ENCODE results near the gene C19orf18.
A peak's percentile ranks its signal among the peaks of the same experiment; 100 is the strongest.
"Not testable (repeated sequence)": the region's sequence is repeated elsewhere in the genome, so short reads cannot be mapped to it uniquely, and the experiment has no call there.

C19orf18 gene

GRCh38 chr19:57974434-57974833 lies at the start of gene C19orf18:
Gene C19orf18 (minus strand): TSS chr19:57974534. CDS start chr19:57974432, 102 bp downstream.
- no peak for DNase-seq

DNA sequence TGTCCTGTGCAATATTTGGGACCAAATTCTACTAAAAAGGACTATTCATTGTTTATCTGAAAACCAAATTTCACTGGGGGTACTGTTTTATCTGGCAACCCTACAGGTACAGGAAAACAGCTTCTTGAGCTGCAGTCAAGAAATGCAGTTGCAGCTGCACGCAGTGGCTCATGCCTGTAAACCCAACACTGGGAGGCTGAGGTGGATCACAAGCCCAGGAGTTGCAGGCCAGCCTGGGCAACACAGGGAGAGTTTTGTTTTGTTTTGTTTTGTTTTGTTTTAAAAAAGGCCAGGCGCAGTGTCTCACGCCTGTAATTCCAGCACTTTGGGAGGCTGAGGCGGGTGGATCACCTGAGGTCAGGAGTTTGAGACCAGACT lies 47.9 kb upstream of the C19orf18 start:
- DNase-seq, result no peak

DNA sequence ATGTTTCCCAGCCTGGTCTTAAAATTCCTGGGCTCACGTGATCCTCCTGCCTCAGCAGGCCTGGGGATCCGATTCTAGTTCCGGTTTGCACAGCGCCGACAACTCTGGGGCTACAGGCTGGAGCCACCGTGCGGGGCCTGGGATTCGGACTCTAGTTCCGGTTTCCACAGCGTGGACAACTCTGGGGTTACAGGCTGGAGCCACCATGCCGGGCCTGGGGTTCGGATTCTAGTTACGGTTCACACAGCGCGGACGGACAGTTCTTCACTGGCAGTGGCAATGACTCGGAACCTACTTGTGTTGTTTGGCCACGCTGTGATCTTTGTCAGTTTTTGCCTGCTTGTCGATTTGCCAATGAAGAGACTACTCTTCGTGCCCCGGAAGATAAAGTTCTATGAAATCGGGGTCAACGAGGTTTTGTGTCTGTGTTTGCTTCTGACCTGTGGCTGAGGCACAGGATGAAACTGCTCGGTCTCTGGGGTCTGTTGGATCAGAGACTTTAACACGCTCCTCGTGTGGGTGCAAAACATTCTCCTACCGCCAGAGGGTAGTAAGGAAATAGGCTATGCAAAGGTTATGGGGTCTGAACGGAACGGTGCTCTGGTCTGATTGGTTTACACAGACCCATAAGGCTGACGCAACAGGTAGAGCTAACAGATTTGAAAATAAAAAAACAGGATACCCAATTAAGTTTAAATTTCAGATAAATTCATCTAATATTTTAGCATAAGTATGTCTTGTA lies 47.4 kb upstream of the C19orf18 start:
- DNase-seq, result peak; percentile 50

DNA sequence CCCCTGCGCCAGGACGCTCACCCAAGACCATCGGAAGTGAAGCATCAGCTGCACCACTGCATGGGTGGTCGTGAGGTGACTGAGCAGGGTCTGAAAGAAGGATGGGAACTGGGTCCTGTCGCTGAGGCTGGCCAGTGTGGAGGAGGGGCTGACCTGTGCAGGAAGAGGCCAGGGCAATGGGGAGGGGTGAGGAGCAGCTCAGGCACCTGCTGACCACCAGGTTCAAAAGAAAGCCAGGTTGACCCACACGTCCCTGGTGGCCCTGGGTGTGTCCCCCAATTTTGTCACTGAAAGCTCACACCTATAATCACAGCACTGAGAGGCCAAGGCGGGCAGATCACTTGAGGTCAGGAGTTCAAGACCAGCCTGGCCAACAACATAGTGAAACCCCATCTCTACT lies 45.8 kb upstream of the C19orf18 start:
- no peak for DNase-seq

DNA sequence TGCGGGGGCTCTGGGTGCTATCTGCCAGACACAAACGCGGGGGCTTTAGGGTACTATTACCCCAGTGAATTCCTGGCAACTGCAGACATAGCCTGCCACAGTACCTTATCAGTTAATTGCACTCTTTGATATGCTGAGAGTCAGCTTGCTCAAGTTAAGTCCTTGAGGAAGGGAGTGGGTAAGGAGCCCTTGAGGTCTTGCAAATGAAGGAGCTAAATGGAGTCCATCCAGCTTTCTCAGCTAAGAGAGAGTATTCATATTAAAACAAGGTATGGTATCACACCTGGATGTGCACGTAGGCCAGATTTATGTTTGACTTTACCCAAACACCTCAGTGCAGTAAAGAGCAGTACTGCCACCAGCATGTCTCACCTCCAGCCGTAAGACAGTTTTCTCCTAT lies 39.8 kb upstream of the C19orf18 start:
- DNase-seq, result no peak

- no peak for DNase-seq
Measured at GRCh38 chr19:58010507-58010906, 36.2 kb upstream of the C19orf18 start.

DNA sequence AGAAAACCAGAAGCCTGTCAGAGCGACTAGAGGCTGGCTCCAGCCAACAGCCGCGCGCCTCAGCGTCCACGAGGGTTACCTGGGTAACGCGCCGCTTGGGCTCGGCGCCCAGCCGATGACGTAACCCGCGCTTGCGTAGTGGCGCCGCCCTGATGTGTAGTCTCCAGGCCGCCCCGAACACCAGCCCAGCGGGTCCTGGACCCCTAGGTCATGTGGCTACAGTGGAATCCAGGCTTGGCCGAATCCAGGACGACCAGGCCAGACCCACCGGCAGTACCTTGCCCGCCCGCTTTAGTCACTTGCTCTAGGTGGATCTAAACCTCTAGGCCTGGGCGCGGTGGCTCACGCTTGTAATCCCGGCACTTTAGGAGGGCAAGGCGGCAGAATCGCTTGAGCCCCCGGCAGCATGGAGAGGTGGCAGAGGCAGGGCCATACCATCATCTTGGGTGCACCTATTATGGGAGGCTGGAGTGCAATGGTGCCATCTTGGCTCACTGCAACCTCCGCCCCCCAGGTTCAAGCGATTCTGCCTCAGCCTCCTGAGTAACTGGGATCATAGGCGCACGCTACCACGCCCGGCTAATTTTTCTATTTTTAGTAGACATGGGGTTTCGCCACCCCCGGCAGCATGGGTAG lies 35.5 kb upstream of the C19orf18 start:
- DNase-seq, result peak; percentile 73

DNA sequence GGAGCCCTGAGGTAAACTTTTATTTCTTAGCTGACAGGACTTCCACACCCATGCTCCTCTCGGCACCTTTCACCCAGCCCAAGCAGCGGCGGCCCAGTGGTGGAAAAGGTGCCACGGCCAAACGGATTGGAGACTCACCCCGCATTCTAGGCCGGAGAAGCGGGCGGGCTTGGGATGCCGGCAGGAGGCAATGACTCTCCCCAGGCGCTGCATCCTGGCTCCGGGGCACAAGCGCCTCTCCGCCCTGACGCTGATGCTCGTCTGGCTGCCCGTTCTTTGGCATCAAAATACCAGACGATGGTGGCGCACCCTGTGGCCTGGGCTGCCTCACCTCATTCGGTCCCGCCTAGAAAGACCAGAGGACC lies 34.9 kb upstream of the C19orf18 start:
- no peak for DNase-seq

GRCh38 chr19:58008877-58009276 lies 34.5 kb upstream of the C19orf18 start:
- DNase-seq, result not testable (repeated sequence)

- no peak for DNase-seq
Measured at GRCh38 chr19:58007285-58007684, 33.0 kb upstream of the C19orf18 start.

- DNase-seq, result no peak
Measured at GRCh38 chr19:58003174-58003828, 29.0 kb upstream of the C19orf18 start.

DNA sequence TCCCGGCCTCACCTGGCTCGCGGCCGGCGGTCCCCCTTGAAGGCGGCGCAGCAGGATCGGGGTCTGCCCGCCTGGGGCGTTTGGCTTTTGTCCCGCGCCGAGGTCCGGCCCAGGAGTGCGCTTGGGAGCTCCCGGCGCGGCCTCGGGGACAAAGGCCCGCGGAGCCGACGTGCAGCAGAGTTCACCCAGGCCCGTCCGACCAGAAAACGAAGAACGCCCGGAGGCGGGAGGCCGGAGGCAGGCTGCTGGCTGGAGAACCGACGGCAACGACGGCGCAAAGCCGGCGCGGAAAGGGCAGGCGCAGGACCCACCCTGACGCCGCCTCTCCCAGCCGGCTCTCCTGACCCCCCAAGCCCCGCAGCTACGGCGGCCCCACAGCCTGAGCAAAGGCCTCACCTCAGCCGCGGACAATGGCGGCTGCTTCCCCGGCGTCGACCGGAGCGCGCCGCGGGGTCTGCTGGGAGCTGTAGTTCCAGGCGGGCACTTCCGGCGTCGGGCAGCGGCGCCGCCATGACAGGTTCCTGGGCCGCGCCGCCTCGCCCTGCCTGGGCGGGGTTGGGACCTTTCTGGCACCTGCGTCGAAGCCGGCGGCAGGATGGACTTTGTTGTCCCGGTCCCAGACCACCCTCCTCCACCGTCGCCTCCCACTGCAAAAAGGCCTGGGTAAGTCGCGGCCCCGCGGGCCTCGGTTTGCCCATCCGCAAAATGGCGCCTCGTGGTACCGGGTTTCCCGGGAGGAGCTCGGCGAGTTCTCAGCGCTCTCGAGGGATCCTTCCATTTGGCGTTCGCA lies 28.2 kb upstream of the C19orf18 start, which contains the start of gene ZNF606:
Gene ZNF606, minus strand, starts transcription at position 437 of the 790 bp plus-strand sequence. CDS start 1,501 bp downstream, outside the sequence.
- DNase-seq, result peak; percentile 86

DNA sequence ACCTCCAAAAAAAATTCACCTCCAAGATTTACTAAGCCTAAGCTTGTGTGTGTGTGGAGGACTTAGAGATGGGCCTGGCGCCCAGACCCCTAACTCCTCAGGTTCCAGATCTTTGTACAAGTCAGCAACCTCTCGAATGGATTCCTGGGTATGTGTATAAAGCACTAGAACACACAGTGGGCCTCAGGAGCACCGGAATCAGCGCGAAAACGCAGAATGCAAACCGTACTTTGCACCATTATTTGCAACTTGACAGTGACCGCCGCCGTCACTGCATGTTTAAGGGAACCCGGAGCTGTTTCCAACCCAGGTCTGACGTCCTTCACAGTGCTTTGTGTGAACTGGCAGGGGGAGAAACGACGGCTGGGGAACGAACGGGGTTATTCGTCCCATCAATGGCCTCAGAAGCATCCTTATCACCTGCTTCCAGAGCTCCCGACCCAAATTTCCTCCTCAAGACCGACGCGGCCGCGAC lies 27.6 kb upstream of the C19orf18 start:
- DNase-seq, result peak; percentile 28

DNA sequence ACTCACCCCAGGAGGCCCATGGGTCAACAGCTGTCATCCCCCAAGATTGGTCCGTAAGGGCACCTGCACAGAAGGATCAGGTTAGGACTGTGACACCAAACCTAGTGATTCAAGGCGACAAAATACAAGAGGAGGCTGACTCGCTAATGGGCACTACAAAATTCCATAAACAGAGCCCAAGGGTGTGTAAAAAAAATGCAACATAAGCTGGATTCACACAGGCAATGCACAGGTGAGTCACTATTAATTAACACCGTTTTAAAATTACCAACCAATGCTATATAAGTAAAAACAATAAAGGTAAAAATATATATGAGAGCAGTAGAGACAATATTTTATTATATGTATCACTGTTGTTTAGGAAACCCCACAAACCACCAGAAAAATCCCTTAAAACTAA lies 26.3 kb upstream of the C19orf18 start:
- DNase-seq, result no peak

DNA sequence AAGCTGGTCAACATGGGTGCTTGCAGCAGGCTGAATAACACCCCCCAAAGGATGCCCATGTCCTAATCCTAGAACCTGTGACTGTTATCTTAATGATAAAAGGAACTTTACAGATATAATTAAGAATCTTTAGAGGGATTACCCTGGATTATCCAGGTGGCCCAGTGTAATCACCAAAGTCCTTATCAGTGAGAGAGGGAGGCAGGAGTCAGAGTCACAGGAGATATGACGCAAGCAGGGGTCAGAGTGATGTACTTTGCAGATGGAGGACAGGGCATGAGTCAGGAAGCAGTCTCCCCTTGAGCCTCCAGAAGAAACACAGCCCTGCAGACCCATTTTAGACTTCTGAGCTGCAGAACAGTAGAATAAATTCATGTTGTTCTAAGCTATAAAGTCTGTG lies 18.5 kb upstream of the C19orf18 start:
- DNase-seq, result no peak

DNA sequence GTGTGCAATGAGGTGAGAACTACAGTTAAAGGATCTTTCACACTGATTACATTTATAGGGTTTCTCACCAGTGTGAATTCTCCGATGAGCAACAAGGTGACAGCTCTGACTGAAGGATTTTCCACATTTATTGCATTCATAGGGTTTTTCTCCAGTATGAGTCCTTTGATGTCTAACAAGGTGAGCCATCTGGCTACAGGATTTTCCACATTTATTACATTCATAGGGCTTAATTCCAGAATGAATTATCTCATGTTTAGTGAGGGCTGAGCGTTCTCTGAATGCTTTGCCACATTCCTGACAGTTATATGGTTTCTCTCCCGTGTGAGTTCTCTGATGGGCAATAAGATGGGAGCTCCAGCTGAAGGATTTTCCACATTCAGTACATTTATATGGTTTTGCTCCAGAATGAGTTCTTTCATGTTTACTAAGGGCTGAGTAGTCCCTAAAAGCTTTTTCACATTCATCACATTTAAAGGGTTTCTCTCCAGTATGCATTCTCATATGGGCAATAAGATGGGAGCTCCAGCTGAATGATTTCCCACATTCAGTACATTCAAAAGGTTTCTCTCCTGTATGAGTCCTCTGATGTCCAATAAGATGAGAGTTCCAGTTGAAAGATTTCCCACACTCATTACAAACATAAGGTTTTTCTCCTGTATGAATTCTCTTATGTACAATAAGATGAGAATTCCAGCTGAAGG lies 4.4 kb upstream of the C19orf18 start:
- DNase-seq, result no peak

GRCh38 chr19:57964761-57965160 lies 9.6 kb downstream of the C19orf18 start:
- no peak for DNase-seq

DNA sequence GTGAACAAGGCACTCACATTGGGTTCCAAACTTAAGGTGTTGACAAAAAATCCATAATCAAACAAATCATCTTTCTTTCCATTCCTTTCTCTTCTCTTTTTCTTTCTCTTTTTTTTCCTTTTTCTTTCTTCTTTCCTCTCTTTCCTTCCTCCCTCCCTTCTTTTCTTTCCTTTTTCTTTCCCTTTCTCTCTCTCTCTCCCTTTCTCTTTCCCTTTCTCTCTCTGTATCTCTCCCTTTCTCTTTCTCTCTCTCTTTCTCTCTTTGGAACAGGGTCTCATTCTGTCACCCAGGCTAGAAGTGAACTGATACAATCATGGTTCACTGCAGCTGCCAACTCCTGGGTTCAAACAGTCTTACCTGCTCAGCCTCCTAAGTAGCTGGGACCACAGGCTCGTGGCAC lies 12.5 kb downstream of the C19orf18 start:
- no peak for DNase-seq

DNA sequence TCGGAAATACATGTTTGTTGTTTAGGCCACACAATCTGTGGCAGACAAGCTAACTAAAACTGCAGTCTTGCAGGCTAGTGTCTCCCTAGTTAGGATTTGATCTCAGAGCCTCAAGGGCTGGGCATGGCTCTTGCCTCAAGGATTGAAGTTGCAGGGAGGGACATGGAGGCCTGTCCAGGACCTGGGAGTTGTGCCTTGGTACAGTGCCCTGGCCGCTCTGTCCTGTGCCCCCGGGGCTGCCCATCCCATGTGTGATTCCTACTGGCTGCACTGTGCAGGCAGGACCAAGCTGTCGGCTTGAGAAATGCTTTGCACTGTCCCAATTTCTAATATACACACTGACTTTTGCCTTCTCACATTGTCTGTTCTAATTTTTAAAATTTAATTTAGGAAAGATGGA lies 19.3 kb downstream of the C19orf18 start:
- no peak for DNase-seq

GRCh38 chr19:57949702-57950101 lies 24.6 kb downstream of the C19orf18 start:
- DNase-seq, result no peak

DNA sequence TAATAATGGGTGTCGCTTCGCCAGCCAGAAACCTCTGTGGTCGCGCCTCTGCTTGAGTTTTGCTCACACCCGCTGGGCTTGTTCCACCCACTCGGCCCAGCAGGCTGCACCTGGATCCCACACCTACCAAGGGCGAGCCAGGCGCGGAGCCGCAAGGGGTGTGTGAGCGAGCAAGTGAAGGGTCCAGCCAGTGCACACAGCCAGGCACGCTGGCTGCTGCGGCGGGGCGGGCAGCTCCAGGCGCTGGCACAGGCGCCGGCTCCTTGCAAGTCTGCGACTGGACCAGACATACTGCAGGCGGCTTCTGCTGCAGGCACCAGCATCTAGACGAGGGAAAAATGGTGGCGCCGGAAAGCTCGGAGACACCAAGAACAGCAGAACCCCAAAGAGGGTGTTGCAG lies 25.0 kb downstream of the C19orf18 start:
- no peak for DNase-seq

- DNase-seq, result peak; percentile 93
Measured at GRCh38 chr19:57947419-57948134, 26.8 kb downstream of the C19orf18 start, which contains the start of gene ZNF256. Gene ZNF256 (minus strand): TSS chr19:57947706. CDS start chr19:57947474, 232 bp downstream.

All from stimulated activated CD8-positive, alpha-beta memory T cell treated with anti-CD3 and anti-CD28 coated beads, Interleukin-4, amount 100 ng/mL, for 48 hours (primary cell).